IPS-18a (cell line): ENCODE results near the gene ANO1.
"Not testable (repeated sequence)": the region's sequence is repeated elsewhere in the genome, so short reads cannot be mapped to it uniquely, and the experiment has no call there.

Source experiments
- H3K27ac ChIP-seq: one replicate; pipeline ENCODE4 v1.5.1; 2013; ENCODE audit warnings: low read length
- H3K27me3 ChIP-seq: one replicate; pipeline ENCODE4 v1.6.1; 2013; ENCODE audit warnings: mild to moderate bottlenecking, low read length; ENCODE audit not compliant: control insufficient read depth, insufficient read depth
- H3K36me3 ChIP-seq: one replicate; pipeline ENCODE4 v1.6.1; 2013; ENCODE audit warnings: low read depth, low read length; ENCODE audit not compliant: control insufficient read depth
- H3K4me1 ChIP-seq: one replicate; pipeline ENCODE4 v1.6.1; 2013; ENCODE audit warnings: low read depth, low read length; ENCODE audit not compliant: control insufficient read depth
- H3K4me3 ChIP-seq: one replicate; pipeline ENCODE4 v1.5.1; 2013; ENCODE audit warnings: low read length
- H3K9ac ChIP-seq: one replicate; pipeline ENCODE4 v1.6.1; 2013; ENCODE audit warnings: mild to moderate bottlenecking, low read length, moderate library complexity
- H3K9me3 ChIP-seq: one replicate; pipeline ENCODE4 v1.6.1; 2013; ENCODE audit warnings: low read depth, low read length; ENCODE audit not compliant: control insufficient read depth

The ANO1 gene

DNA sequence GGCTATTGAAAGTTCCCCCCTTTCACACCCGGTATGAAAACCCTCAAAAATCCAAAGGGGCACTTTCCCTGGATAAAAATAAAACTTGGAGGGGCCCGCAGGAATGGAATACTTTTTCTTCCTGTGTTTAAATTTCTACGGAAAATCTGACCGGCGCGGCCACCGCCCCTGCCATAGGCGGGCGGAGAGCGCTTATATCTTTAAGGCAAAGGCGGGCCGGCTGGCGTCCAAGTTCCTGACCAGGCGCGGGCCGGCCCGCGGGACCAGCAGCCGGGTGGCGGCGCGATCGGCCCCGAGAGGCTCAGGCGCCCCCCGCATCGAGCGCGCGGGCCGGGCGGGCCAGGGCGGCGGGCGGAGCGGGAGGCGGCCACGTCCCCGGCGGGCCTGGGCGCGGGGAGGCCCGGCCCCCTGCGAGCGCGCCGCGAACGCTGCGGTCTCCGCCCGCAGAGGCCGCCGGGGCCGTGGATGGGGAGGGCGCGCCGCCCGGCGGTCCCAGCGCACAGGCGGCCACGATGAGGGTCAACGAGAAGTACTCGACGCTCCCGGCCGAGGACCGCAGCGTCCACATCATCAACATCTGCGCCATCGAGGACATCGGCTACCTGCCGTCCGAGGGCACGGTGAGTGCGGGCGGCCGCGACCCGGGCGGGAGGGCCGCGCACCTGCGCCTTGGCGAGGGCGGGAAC, at the start of gene ANO1:
ANO1 (plus strand) TSS at position 223 of the 686 bp plus-strand sequence; CDS start at position 513, 290 bp downstream.
- no peaks in the 10 kb centered on the region for H3K36me3 ChIP-seq
- H3K4me1 ChIP-seq = peaks cover 6% of the 10 kb centered on the region
- no peak within 1 kb of the TSS for H3K27ac ChIP-seq
- H3K9me3 ChIP-seq = no peaks in the 10 kb centered on the region
- H3K27me3 ChIP-seq = peaks cover 81% of the 10 kb centered on the region
- no peak within 1 kb of the TSS for H3K9ac ChIP-seq
- H3K4me3 ChIP-seq = peak within 1 kb of the TSS; percentile 47

DNA sequence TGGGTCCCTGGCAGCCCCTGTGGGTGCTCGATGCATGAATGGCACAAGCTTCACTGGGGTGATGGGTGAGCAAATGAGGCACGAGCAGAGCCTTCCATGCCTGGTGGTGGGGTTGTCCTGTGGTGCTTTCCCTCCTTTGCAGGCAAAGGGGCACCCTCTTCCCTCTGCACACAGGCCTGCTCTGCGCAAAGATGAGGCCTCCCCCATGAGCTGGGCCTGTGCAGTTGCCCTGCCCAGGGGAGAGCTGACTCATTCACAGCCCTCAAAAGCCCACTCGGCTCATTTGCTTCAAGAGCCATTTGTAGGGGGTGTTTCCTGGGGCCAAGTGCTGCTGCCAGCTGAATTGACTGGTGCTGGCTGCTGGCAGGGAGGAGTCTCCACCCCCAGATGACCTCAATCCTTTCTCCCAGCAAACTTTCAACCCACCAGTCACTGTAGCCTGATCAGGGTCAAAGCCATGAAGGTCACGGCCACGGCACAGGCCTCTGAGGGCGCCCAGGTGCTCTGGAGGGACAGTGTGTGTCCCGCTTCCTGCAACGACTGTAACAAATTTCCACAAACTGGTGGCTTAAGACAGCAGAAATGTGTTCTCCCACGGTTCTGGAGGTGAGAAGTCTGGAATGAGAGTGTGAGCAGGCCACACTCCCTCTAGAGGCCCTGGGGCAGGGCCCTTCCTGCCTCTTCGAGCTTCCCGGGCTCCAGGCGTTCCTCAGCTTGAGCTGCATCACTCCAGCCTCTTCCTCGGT, 48.8 kb upstream of the ANO1 start:
- H3K27ac ChIP-seq = no peak overlapping the region
- H3K27me3 ChIP-seq = no peaks in the 10 kb centered on the region
- H3K4me3 ChIP-seq = no peak overlapping the region
- no peaks in the 10 kb centered on the region for H3K4me1 ChIP-seq
- no peaks in the 10 kb centered on the region for H3K9me3 ChIP-seq
- H3K36me3 ChIP-seq = no peaks in the 10 kb centered on the region
- no peak overlapping the region for H3K9ac ChIP-seq

DNA sequence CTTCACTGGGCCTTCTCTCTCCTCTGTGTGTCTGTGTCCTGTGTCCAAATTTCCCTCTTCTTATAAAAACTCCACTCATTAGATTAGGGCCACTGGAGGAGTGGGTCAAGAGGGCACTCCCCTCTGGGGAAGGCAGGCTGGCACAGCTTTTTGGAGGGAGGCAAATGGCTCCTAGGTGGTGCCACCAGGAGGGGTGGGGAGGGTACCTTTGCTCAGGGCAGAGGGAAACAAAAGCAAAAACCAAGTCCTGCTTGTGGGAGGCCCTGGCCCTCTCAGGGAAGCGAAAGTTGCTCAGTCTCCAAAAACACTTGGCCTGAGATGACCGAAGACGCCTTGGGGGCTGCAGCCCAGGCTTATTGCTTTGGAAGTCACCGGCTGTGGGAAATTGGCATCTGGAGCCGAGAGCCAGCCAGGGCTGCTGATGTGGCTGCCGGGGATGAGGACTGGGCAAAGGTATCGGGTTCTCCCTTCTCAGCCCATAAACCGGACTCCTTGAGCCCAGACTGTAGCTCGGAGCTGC, 48.2 kb upstream of the ANO1 start:
- Histone ChIP-seq H3K36me3 (no peaks in the 10 kb centered on the region), H3K27me3 (no peaks in the 10 kb centered on the region), H3K9me3 (no peaks in the 10 kb centered on the region), H3K27ac (no peak overlapping the region), H3K9ac (no peak overlapping the region), H3K4me1 (no peaks in the 10 kb centered on the region), H3K4me3 (no peak overlapping the region)

DNA sequence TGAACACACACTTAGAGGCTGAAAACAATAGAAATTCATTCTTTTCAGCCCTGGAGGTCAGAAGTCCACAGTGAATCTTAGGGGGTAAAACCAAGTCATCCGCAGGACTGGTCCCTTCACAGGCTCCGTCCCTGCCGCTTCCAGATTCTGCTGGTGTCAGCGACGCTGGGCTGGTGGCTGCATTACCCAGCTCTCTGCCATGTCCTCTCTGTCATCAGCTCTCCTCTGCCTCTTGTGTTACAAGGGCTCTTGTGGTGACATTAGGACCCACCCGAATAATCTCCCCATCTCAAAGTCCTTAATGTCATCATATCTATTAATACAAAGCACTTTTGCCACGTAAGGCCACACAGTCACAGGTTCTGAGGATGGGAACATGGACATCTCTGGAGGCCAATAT, 47.7 kb upstream of the ANO1 start:
- no peaks in the 10 kb centered on the region for H3K4me1 ChIP-seq
- no peak overlapping the region for H3K27ac ChIP-seq
- H3K27me3 ChIP-seq = no peaks in the 10 kb centered on the region
- H3K9me3 ChIP-seq = no peaks in the 10 kb centered on the region
- H3K36me3 ChIP-seq = no peaks in the 10 kb centered on the region
- no peak overlapping the region for H3K9ac ChIP-seq
- no peak overlapping the region for H3K4me3 ChIP-seq

DNA sequence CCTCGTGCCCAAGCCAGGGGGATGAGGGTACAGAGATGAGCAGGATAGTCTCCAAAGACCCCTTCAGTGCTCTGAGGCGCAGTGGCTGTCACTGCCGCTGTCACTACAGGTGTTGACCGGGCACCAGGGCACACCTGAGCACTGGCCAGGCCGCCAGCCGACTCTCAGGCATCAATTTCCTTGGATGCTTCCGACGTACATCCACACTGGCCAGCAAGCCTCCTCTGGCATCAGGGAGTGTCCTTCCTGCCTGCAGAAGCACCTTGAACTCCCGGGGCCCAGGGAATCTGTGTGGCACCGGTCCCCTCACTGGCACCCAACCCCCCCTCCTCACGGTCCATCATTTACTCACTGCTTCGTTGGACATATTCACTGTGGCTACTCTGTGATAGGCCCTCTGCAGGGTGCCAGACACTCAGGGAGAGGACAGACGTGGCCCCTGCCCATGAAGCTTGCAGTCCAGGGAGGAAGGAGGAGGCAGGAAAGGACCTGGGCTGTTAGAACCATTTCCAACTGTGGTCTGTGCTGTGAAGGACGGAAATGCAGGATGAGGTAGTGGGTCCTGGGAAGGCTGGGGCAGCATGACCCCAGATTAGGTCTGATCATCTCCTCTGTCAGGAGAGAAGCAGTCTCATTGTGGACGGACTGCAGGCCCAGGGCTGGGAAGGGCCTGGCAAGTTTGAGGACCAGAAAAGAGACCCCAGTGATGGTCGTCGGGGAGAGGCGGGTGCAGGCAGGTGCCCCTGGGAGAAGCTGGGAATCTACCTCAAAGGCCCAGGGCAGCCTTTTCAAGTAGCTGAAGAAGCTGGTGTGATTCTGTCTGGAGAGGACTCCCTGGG, 46.3 kb upstream of the ANO1 start:
- Histone ChIP-seq H3K4me3 (no peak overlapping the region), H3K9me3 (no peaks in the 10 kb centered on the region), H3K27me3 (no peaks in the 10 kb centered on the region), H3K27ac (no peak overlapping the region), H3K4me1 (no peaks in the 10 kb centered on the region), H3K9ac (no peak overlapping the region), H3K36me3 (no peaks in the 10 kb centered on the region)

DNA sequence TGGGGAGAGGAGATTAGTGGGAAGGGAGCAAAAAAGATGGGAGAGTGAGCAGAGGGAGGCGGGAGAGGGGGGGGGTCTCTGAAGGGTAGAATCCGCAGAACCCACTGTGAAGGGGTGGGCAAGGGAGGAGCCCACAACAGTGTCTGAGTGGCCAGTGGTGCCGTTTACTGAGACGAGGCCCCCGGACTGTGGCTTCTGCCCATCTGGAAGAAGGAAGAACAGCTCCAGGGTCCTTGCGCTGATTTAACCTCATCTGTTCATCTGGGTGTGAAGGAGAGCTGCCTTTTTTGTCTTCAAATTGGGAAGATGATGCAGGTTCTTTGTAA, 45.7 kb upstream of the ANO1 start:
- Histone ChIP-seq H3K4me1 (no peaks in the 10 kb centered on the region), H3K27ac (no peak overlapping the region), H3K36me3 (no peaks in the 10 kb centered on the region), H3K4me3 (no peak overlapping the region), H3K9me3 (no peaks in the 10 kb centered on the region), H3K9ac (no peak overlapping the region), H3K27me3 (no peaks in the 10 kb centered on the region)

DNA sequence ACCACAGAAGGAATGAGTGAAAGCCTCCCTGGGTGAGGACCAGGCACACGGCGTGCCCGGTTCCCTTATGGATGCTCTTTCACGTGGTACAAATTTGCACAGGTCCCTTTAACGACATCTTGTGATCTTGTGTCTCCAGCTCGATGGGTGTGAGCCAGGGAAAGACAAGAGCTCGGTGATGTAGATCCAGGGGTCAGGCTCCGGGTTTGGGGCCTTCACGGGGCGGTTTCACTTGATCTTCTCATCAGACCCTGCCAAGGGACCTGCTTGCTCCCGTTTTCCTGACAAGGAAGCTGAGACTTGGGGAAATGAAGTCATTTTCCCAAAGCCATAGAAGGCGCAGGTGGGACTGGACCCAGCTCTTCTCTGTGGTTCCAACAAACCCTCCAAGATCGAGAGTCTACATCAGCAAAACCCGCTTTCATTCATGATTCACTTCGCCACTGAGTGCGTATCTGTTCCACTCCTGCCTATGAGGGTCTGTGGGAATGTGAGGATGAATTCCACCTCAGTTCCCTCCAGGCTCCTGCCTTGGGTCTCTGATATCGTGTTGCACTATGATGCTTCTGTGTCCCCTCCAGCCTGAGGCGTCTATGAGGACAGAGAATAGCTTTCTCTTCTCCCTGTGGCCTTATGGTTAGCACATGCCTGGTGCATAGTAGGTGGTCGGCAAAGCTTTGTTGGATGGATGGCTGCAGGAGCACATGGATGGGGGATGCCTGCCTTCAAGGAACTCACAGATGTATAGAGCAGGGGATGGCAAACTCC, 45.0 kb upstream of the ANO1 start:
- Histone ChIP-seq H3K4me3 (no peak overlapping the region), H3K4me1 (no peaks in the 10 kb centered on the region), H3K36me3 (no peaks in the 10 kb centered on the region), H3K9ac (no peak overlapping the region), H3K27me3 (no peaks in the 10 kb centered on the region), H3K27ac (no peak overlapping the region), H3K9me3 (peaks cover 4% of the 10 kb centered on the region)

DNA sequence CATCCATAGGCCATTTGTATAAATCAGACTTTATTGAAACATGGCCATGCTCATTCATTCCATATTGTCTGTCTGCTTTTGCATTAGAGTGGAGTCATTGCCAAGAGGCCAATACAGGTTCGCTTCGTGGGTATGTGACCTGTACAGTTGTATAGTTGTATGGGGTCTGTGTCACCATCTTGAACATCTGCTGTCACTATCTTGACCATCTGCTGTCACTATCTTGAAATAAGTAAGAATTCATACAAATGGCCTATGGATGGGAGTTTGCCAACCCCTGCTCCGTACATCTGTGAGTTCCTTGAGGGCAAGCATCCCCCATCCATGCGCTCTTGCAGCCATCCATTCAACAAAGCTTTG, 44.4 kb upstream of the ANO1 start:
- H3K9me3 ChIP-seq = peaks cover 4% of the 10 kb centered on the region
- no peak overlapping the region for H3K27ac ChIP-seq
- H3K36me3 ChIP-seq = no peaks in the 10 kb centered on the region
- H3K27me3 ChIP-seq = no peaks in the 10 kb centered on the region
- H3K4me3 ChIP-seq = no peak overlapping the region
- H3K9ac ChIP-seq = no peak overlapping the region
- H3K4me1 ChIP-seq = no peaks in the 10 kb centered on the region

DNA sequence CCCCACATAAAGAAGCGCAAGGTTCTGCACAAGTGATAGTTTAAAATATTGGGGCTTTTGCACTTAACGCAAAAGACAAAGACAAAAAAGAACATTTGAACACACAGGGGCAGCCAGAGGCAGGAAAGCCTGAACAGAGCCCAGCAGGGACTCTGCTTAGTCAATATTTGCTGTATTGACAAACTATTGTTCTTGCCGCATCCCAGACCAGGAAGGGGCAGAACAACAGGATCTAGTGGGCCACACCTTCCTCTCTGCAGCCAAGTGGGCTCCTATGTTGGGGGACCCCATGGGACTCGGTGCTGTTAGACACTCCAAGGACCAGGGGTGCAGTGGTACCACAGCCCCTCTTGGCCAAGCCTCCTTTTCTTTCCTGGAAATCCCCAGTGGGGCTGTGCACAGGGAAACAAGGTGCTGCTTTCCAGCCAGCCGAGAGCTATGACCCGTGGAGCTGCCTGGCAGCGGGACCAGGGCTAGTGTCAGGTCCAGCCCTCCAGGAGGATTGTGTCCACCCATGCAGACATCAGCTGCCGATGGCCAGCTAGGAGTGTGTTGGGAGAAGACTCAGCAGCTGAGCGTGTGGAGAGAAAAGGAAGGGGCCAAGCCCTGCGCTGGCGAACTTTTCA, 43.3 kb upstream of the ANO1 start:
- Histone ChIP-seq H3K36me3 (no peaks in the 10 kb centered on the region), H3K9me3 (peaks cover 8% of the 10 kb centered on the region), H3K4me3 (no peak overlapping the region), H3K27ac (no peak overlapping the region), H3K4me1 (no peaks in the 10 kb centered on the region), H3K9ac (no peak overlapping the region), H3K27me3 (no peaks in the 10 kb centered on the region)

DNA sequence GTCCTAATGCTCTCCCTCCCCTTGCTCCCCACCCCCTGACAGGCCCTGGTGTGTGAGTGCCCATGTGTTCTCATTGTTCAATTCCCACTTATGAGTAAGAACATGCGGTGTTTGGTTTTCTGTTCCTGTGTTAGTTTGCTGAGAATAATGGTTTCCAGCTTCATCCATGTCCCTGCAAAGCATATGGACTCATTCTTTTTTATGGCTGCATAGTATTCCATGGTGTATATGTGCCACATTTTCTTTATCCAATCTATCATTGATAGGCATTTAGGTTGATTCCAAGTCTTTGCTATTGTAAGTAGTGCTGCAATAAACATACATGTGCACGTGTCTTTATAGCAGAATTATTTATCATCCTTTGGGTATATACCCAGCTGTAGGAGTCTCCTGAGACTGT, 42.5 kb upstream of the ANO1 start:
- H3K9ac ChIP-seq, H3K36me3 ChIP-seq, H3K4me1 ChIP-seq, H3K27ac ChIP-seq, H3K9me3 ChIP-seq, H3K27me3 ChIP-seq, H3K4me3 ChIP-seq: not testable (repeated sequence)
